ENCODE measurements around the gene COL19A1.

DNA sequence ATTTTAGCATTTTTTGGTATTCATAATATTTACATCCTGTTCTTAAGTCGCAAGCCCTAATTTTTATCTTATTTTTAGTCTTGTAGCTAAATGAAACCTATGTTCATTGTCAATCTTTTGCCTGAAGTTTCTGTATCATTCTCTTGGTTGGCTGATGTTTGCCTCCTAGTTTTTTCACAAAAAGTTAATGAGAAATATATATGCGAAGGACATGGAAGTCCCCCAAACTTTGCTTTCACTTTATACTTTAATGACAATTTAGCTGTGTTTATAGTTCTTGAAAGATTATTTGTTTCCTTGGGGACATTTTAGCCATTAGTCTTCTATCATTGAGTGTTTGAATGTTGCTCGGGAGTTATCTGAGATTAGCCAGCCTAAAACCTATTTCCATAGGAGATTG is 118.2 kb downstream of the COL19A1 start:
- no peak for TF ChIP-seq POLR2A (IDR thresholded peaks at IDR 0.05)
- TF ChIP-seq, protein P1, sequence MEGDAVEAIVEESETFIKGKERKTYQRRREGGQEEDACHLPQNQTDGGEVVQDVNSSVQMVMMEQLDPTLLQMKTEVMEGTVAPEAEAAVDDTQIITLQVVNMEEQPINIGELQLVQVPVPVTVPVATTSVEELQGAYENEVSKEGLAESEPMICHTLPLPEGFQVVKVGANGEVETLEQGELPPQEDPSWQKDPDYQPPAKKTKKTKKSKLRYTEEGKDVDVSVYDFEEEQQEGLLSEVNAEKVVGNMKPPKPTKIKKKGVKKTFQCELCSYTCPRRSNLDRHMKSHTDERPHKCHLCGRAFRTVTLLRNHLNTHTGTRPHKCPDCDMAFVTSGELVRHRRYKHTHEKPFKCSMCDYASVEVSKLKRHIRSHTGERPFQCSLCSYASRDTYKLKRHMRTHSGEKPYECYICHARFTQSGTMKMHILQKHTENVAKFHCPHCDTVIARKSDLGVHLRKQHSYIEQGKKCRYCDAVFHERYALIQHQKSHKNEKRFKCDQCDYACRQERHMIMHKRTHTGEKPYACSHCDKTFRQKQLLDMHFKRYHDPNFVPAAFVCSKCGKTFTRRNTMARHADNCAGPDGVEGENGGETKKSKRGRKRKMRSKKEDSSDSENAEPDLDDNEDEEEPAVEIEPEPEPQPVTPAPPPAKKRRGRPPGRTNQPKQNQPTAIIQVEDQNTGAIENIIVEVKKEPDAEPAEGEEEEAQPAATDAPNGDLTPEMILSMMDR (IDR thresholded peaks at IDR 0.05), result no peak
- TF ChIP-seq EP300 (IDR thresholded peaks at IDR 0.05), result no peak
- TF ChIP-seq POLR2AphosphoS5 (IDR thresholded peaks at IDR 0.05), result no peak

All from sigmoid colon (tissue), 4 donors.